Measurements from ENCODE around the gene SHC2.

DNA sequence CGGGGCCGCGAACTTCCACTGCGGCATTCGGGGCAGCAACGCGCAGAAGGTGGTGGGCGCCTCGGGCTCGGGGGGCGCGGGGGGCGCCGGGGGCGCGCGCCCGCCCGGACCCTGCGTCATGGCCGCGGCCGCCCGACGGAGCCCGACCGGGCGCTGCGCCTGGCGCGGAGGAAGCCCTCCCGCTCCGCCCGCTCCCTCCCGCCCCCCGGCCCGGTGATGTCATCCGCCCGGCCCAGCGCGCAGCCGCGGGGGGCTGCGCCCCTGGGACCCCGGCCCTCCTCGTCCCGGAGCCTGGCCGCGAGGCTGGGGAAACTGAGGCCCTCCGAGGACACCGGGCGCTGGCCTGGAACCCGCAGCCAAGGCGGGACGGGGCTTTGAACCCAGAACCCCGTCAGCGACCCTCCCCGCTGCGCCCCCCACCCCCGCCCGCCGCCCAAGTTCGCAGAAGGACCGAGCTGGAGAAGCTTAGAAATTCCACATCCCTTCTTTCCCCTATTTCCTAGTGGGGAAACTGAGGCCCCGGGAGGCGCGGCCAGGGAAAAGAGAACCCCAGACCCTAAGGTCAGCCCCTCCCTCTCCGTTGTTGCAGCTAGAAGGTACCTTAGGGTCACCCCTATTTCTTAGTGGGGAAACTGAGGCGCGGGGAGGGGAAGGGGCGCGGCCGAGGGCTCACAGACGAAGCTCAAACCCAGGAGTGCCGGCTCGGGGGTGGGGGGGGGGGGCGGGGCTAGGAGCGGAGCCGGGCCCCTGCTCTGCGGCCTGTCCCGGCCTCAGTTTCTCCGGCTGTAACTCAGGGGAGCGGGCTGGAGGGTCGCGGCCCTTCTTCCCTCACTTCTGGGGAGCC, at the start of gene SHC2:
- TF ChIP-seq, protein P1, sequence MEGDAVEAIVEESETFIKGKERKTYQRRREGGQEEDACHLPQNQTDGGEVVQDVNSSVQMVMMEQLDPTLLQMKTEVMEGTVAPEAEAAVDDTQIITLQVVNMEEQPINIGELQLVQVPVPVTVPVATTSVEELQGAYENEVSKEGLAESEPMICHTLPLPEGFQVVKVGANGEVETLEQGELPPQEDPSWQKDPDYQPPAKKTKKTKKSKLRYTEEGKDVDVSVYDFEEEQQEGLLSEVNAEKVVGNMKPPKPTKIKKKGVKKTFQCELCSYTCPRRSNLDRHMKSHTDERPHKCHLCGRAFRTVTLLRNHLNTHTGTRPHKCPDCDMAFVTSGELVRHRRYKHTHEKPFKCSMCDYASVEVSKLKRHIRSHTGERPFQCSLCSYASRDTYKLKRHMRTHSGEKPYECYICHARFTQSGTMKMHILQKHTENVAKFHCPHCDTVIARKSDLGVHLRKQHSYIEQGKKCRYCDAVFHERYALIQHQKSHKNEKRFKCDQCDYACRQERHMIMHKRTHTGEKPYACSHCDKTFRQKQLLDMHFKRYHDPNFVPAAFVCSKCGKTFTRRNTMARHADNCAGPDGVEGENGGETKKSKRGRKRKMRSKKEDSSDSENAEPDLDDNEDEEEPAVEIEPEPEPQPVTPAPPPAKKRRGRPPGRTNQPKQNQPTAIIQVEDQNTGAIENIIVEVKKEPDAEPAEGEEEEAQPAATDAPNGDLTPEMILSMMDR (IDR thresholded peaks at IDR 0.05) = no peak
- peak; percentile 17 to 48 for TF ChIP-seq POLR2A (IDR thresholded peaks at IDR 0.05)

Data from thyroid gland (tissue), 4 donors.